Measurements from ENCODE around the gene SKAP2.

- no peak for TF ChIP-seq POLR2A (IDR thresholded peaks at IDR 0.05; ENCODE audit: low read depth, low read length)
- TF ChIP-seq BHLHE40 (IDR thresholded peaks at IDR 0.05; ENCODE audit: low read depth, low read length) = no peak
- TF ChIP-seq CTCF (conservative IDR thresholded peaks at IDR 0.05; ENCODE audit: low read depth, low read length) = no peak
- no peak for TF ChIP-seq MAFK (IDR thresholded peaks at IDR 0.05; ENCODE audit: low read depth, low read length)
- no peak for TF ChIP-seq RFX5 (IDR thresholded peaks at IDR 0.05; ENCODE audit: low read depth, low read length)
- no peak for TF ChIP-seq USF2 (IDR thresholded peaks at IDR 0.05; ENCODE audit: low read depth, low read length)
- TF ChIP-seq FOS (IDR thresholded peaks at IDR 0.05; ENCODE audit: low read depth, low read length) = no peak
- no peak for TF ChIP-seq ELK1 (IDR thresholded peaks at IDR 0.05; ENCODE audit: borderline replicate concordance, low read depth, low read length)
- TF ChIP-seq MAZ (IDR thresholded peaks at IDR 0.05; ENCODE audit: borderline replicate concordance, low read depth, low read length) = no peak
- no peak for TF ChIP-seq CHD1 (IDR thresholded peaks at IDR 0.05; ENCODE audit: low read depth, low read length)
- no peak for TF ChIP-seq SMC3 (IDR thresholded peaks at IDR 0.05; ENCODE audit: low read depth, low read length)
- TF ChIP-seq RAD21 (IDR thresholded peaks at IDR 0.05; ENCODE audit: low read length) = no peak
- no peak for TF ChIP-seq RCOR1 (IDR thresholded peaks at IDR 0.05; ENCODE audit: insufficient replicate concordance, low read length)
- no peak for TF ChIP-seq CEBPB (IDR thresholded peaks at IDR 0.05; ENCODE audit: low read depth, low read length)
Measured at GRCh38 chr7:26629696-26630095, 234.7 kb downstream of the SKAP2 start.
